Peyer's patch (tissue), 4 donors: ENCODE results near the gene FUT7. TPM values are rescaled to one million over a fixed set of nuclear protein-coding genes. Genes with fewer than 3 reads are reported as not detected.
A peak's percentile ranks its signal among the peaks of the same experiment; 100 is the strongest.
"Not testable (repeated sequence)": the region's sequence is repeated elsewhere in the genome, so short reads cannot be mapped to it uniquely, and the experiment has no call there.

Source experiments
- DNase-seq, 3 donors: peaks; one replicate each; pipeline ENCODE4 v3.0.0-alpha.2; 2017 to 2019
- H3K27ac ChIP-seq, 4 donors: fragments of 200-600 bp; sonication (generic); one replicate each; pipeline ENCODE4 v1.5.1; 2016 to 2019
- H3K27me3 ChIP-seq, 2 donors: fragments of 200-600 bp; sonication (generic); one replicate each; pipeline ENCODE4 v1.5.1; 2019
- H3K36me3 ChIP-seq, 3 donors: fragments of 200-600 bp; sonication (generic); one replicate each; pipeline ENCODE4 v1.5.1; 2016 to 2019
- H3K4me1 ChIP-seq, 4 donors: fragments of 200-600 bp; sonication (generic); one replicate each; pipeline ENCODE4 v1.5.1; 2016 to 2019
- H3K4me3 ChIP-seq, 4 donors: fragments of 200-600 bp; sonication (generic); 1 replicate in 3 of 4; 2 replicates in 1 of 4; pipeline ENCODE4 v1.5.1; 2016 to 2019; ENCODE audit warnings: mild to moderate bottlenecking in 1 of 4
- H3K9me3 ChIP-seq, 4 donors: fragments of 200-600 bp; sonication (generic); one replicate each; pipeline ENCODE4 v1.5.1; 2016 to 2019; ENCODE audit warnings: mild to moderate bottlenecking in 1 of 4
- POLR2A ChIP-seq, 2 donors: fragments of 450-650 bp; IDR thresholded peaks; one replicate each; pipeline ENCODE4 v1.5.1; 2017; ENCODE audit warnings: antibody characterized with exemption in 2 of 2, mild to moderate bottlenecking in 2 of 2, moderate library complexity in 2 of 2
- total RNA-seq, 4 donors: library from RNA; depleted of rRNA; stranded (reverse); fragments of >200 nt; gene quantifications; one replicate each; pipeline ENCODE4 v1.1.0, GENCODE V29; 2016
- TF ChIP-seq, protein P1 (sequence below), 6 experiments: fragments of 450-650 bp in 4 of 6; fragments of 200-600 bp in 2 of 6; sonication (generic) in 1 of 6; IDR thresholded peaks; one replicate each; pipeline ENCODE4 v1.5.1; 2017 to 2019; ENCODE audit warnings: antibody characterized with exemption in 6 of 6, mild to moderate bottlenecking in 3 of 6, moderate library complexity in 1 of 6

Gene FUT7
- total RNA-seq, 4 donors from 2014 or later, result not detected

DNA sequence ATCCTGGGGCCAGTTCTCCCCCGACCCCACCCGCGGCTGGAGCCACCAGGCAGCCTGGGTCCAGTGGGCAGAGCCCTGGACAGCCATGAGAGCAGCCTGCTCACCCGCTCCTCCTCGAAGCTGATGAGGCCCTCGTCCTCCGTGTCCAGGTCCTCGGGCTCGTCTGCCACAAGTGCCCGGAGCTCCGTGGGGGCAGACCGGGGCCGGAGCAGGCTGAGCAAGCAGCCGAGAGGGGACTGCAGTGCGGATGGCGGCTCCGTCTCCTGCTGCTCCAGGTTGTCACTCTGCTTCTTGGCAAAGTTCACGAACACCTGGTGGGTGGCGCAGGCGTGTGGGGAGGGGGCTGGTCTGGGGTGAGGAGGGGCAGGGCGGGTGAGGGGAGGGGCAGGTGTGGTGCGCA is 23.6 kb downstream of the FUT7 start:
- Histone ChIP-seq H3K4me1 (peaks cover 0 to 15% (median 0%) of the 10 kb centered on the region in 4 donors), H3K27ac (no peak overlapping the region), H3K9me3 (no peaks in the 10 kb centered on the region), H3K36me3 (peaks cover 0 to 34% (median 0%) of the 10 kb centered on the region in 3 donors), H3K4me3 (no peak overlapping the region), H3K27me3 (no peaks in the 10 kb centered on the region)
- no peak for DNase-seq
- TF ChIP-seq, protein P1, sequence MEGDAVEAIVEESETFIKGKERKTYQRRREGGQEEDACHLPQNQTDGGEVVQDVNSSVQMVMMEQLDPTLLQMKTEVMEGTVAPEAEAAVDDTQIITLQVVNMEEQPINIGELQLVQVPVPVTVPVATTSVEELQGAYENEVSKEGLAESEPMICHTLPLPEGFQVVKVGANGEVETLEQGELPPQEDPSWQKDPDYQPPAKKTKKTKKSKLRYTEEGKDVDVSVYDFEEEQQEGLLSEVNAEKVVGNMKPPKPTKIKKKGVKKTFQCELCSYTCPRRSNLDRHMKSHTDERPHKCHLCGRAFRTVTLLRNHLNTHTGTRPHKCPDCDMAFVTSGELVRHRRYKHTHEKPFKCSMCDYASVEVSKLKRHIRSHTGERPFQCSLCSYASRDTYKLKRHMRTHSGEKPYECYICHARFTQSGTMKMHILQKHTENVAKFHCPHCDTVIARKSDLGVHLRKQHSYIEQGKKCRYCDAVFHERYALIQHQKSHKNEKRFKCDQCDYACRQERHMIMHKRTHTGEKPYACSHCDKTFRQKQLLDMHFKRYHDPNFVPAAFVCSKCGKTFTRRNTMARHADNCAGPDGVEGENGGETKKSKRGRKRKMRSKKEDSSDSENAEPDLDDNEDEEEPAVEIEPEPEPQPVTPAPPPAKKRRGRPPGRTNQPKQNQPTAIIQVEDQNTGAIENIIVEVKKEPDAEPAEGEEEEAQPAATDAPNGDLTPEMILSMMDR (IDR thresholded peaks at IDR 0.05), result no peak
- TF ChIP-seq POLR2A (IDR thresholded peaks at IDR 0.05), result no peak

DNA sequence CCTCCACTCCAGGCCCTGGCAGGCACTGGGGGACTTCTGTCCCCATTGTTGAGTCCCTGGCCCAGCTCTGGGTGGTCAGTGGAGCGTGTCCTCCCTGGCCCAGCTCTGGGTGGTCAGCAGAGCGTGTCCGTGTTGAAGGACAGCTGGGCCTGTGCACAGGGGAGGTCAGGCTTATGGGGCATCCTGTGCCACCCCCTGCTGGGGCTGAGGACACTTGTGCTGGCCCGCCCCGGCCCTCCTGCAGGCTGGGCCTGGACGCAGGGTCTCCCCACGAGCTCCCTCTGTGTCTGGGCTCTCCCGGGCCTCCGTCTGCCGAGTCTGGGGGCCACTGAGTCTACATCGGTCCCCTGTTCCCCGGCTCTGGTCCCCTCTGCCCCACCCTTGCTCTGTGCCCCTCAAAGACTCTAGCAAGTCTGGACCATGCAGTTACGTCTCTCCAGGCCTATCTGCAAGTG is 24.0 kb downstream of the FUT7 start:
- H3K4me3 ChIP-seq, result no peak overlapping the region

DNA sequence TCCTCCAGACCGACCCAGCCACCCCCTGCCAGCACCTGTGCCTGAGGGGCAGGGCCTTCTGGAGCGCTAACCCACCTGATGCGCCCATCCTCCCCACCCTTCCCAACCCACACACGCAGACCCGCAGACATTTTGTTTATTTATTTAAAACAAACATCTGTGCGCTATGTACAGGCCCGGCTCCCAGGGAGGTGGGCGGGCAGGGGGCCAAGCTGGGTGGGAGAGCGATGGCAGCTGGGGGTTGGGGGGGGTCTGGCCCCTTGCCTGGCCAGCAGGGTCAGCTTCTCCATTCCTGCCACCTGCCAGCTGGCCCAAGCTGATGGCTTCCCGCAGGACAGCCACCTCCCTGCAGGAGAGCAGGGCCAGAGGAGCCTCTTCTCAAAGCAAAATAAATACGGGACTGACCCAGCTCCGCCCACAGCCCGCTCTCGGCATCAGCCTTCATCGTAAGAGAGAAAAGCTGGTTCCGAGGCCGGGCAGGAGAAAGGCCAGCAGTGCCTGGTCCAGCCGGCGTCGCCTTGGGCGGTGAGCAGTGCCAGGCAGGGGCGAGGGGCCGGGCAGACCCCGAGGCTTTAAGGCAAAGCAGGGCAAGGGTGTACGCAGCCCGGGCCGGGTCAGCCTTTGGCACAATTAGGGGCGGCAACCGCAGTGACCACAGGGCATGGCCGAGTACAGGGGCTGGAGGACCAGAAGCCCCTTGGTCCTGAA is 24.6 kb downstream of the FUT7 start:
- Histone ChIP-seq H3K27me3 (no peaks in the 10 kb centered on the region), H3K9me3 (no peaks in the 10 kb centered on the region), H3K27ac (no peak overlapping the region), H3K4me1 (peaks cover 0 to 15% (median 0%) of the 10 kb centered on the region in 4 donors), H3K4me3 (no peak overlapping the region), H3K36me3 (peaks cover 0 to 28% (median 0%) of the 10 kb centered on the region in 3 donors)
- TF ChIP-seq, protein P1 (IDR thresholded peaks at IDR 0.05), result no peak
- TF ChIP-seq POLR2A (IDR thresholded peaks at IDR 0.05), result no peak
- DNase-seq, result no peak

More for the DNA sequence above, 24.0 kb downstream of the FUT7 start:
- TF ChIP-seq, protein P1 (IDR thresholded peaks at IDR 0.05), result no peak
- no peak for TF ChIP-seq POLR2A (IDR thresholded peaks at IDR 0.05)
- H3K27me3 ChIP-seq, result no peaks in the 10 kb centered on the region
- no peak for DNase-seq
- H3K9me3 ChIP-seq, result no peaks in the 10 kb centered on the region
- peaks cover 0 to 15% (median 0%) of the 10 kb centered on the region in 4 donors for H3K4me1 ChIP-seq
- peaks cover 0 to 34% (median 0%) of the 10 kb centered on the region in 3 donors for H3K36me3 ChIP-seq
- H3K27ac ChIP-seq, result no peak overlapping the region

GRCh38 chr9:137006116-137007003 is 25.5 kb downstream of the FUT7 start:
- H3K4me3 ChIP-seq, result no peak overlapping the region
- H3K9me3 ChIP-seq, result no peaks in the 10 kb centered on the region
- DNase-seq, result no peak
- H3K36me3 ChIP-seq, result peaks cover 0 to 19% (median 0%) of the 10 kb centered on the region in 3 donors
- peaks cover 0 to 15% (median 0%) of the 10 kb centered on the region in 4 donors for H3K4me1 ChIP-seq
- no peaks in the 10 kb centered on the region for H3K27me3 ChIP-seq
- TF ChIP-seq, protein P1 (IDR thresholded peaks at IDR 0.05), result no peak
- TF ChIP-seq POLR2A (IDR thresholded peaks at IDR 0.05), result no peak
- H3K27ac ChIP-seq, result no peak overlapping the region

- H3K9me3 ChIP-seq, H3K27ac ChIP-seq, H3K4me3 ChIP-seq, H3K36me3 ChIP-seq, H3K27me3 ChIP-seq: not testable (repeated sequence)
- peaks cover 0 to 15% (median 0%) of the 10 kb centered on the region in 4 donors for H3K4me1 ChIP-seq
- TF ChIP-seq, protein P1 (IDR thresholded peaks at IDR 0.05), result peak in 5 of 6 experiments; percentile 13 to 67 (median 52)
- peak in 1 of 3 donors; percentile 64 for DNase-seq
These were observed 27.6 kb downstream of the FUT7 start for GRCh38 chr9:137004285-137004684.
